Neural crest cell (in vitro differentiated cells): Measurements from ENCODE around the gene COL18A1. TPM values are rescaled to one million over a fixed set of nuclear protein-coding genes. Genes with fewer than 3 reads are reported as not detected.
A peak's percentile ranks its signal among the peaks of the same experiment; 100 is the strongest.

Experiments used
- DNase-seq: peaks from one replicate; pipeline ENCODE4 v3.0.0; 2021; ENCODE audit warnings: low read depth, mixed read lengths, low spot score
- H3K27ac Mint-ChIP-seq: one replicate; pipeline ENCODE4 v1.8.0; 2021; ENCODE audit warnings: mild to moderate bottlenecking, mixed read lengths; ENCODE audit not compliant: unreplicated experiment
- H3K27me3 Mint-ChIP-seq: 2 replicates; pipeline ENCODE4 v1.8.0; 2021; ENCODE audit warnings: low read depth, mild to moderate bottlenecking, mixed read lengths
- H3K36me3 Mint-ChIP-seq: 2 replicates; pipeline ENCODE4 v1.8.0; 2021; ENCODE audit warnings: low read depth, mild to moderate bottlenecking, mixed read lengths
- H3K4me1 Mint-ChIP-seq: 2 replicates; pipeline ENCODE4 v1.8.0; 2021; ENCODE audit warnings: mixed read lengths
- H3K4me3 Mint-ChIP-seq: one replicate; pipeline ENCODE4 v1.8.0; 2021; ENCODE audit warnings: mild to moderate bottlenecking, mixed read lengths
- H3K9me3 Mint-ChIP-seq: 2 replicates; pipeline ENCODE4 v1.8.0; 2021; ENCODE audit warnings: mixed read lengths
- total RNA-seq: library from RNA; stranded (reverse); gene quantifications from 2 replicates; pipeline ENCODE4 v1.2.1, GENCODE V29; 2021
- TF ChIP-seq, protein P1 (sequence below): fragments of 200-600 bp; sonication (generic); conservative IDR thresholded peaks from 2 replicates; pipeline ENCODE4 v1.5.0; 2021; ENCODE audit warnings: antibody characterized with exemption, mild to moderate bottlenecking

Gene COL18A1
- total RNA-seq, 1 donor from 2014 or later = 19.2 TPM

DNA sequence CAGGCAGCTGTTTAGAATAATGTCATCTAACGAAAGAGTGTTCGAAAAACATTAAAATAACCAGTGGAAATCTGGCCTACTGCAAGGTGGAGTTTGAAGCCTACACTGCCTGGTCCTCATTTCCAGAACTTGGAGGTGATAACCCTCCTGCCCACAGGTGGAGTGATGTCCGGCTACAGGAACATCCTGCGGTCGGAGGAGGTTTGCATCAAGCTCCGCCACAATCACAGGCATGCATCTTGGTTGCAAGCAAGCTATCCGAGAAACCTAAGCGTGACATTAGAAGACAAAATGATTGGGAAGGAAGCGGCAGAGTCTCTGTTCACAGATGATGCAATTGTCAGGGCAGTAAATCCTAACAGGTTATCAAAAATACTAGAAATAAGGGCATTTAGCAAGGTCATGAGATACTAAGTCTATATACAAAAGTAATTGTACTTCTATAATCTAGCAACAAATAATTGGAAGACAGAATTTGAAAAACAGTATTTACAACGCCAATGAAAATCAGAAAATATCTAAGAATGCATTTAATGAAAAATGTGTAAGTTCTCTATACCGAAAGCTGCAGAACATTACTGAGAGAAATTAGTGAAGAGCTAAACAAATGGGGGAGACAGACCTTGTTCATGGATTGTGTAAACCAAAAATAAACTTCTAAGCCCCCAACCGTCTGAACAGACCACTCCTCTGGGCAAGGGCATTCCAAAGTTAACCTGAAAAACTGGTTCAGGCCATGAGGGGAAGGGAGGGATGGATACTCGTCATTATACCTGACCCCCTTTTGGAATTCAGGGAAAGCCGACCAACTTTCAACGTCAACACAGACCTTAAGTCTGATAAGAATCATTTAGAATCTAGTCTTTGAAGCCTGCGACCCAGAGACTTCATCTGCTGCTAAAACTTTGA is 141.9 kb downstream of the COL18A1 start:
- H3K9me3 Mint-ChIP-seq = no peaks in the 10 kb centered on the region
- H3K27me3 Mint-ChIP-seq = peaks cover 5% of the 10 kb centered on the region
- H3K36me3 Mint-ChIP-seq = no peaks in the 10 kb centered on the region
- TF ChIP-seq, protein P1, sequence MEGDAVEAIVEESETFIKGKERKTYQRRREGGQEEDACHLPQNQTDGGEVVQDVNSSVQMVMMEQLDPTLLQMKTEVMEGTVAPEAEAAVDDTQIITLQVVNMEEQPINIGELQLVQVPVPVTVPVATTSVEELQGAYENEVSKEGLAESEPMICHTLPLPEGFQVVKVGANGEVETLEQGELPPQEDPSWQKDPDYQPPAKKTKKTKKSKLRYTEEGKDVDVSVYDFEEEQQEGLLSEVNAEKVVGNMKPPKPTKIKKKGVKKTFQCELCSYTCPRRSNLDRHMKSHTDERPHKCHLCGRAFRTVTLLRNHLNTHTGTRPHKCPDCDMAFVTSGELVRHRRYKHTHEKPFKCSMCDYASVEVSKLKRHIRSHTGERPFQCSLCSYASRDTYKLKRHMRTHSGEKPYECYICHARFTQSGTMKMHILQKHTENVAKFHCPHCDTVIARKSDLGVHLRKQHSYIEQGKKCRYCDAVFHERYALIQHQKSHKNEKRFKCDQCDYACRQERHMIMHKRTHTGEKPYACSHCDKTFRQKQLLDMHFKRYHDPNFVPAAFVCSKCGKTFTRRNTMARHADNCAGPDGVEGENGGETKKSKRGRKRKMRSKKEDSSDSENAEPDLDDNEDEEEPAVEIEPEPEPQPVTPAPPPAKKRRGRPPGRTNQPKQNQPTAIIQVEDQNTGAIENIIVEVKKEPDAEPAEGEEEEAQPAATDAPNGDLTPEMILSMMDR = no peak
- no peak overlapping the region for H3K27ac Mint-ChIP-seq
- DNase-seq = no peak
- H3K4me1 Mint-ChIP-seq = peaks cover 14% of the 10 kb centered on the region
- peak overlapping the region; percentile 29 for H3K4me3 Mint-ChIP-seq

- TF ChIP-seq, protein P1 = no peak
- peaks cover 5% of the 10 kb centered on the region for H3K27me3 Mint-ChIP-seq
- peaks cover 14% of the 10 kb centered on the region for H3K4me1 Mint-ChIP-seq
- H3K36me3 Mint-ChIP-seq = no peaks in the 10 kb centered on the region
- no peak for DNase-seq
- peak overlapping the region; percentile 29 for H3K4me3 Mint-ChIP-seq
- H3K9me3 Mint-ChIP-seq = no peaks in the 10 kb centered on the region
- H3K27ac Mint-ChIP-seq = no peak overlapping the region
Measured at GRCh38 chr21:45547545-45547900, 142.6 kb downstream of the COL18A1 start.

- Mint-ChIP-seq H3K27me3 (peaks cover 5% of the 10 kb centered on the region), H3K4me1 (peaks cover 14% of the 10 kb centered on the region), H3K4me3 (peak overlapping the region; percentile 31), H3K27ac (no peak overlapping the region), H3K36me3 (no peaks in the 10 kb centered on the region), H3K9me3 (no peaks in the 10 kb centered on the region)
- DNase-seq = no peak
- TF ChIP-seq, protein P1 = no peak
Measured at GRCh38 chr21:45548711-45549491, 143.9 kb downstream of the COL18A1 start.

DNA sequence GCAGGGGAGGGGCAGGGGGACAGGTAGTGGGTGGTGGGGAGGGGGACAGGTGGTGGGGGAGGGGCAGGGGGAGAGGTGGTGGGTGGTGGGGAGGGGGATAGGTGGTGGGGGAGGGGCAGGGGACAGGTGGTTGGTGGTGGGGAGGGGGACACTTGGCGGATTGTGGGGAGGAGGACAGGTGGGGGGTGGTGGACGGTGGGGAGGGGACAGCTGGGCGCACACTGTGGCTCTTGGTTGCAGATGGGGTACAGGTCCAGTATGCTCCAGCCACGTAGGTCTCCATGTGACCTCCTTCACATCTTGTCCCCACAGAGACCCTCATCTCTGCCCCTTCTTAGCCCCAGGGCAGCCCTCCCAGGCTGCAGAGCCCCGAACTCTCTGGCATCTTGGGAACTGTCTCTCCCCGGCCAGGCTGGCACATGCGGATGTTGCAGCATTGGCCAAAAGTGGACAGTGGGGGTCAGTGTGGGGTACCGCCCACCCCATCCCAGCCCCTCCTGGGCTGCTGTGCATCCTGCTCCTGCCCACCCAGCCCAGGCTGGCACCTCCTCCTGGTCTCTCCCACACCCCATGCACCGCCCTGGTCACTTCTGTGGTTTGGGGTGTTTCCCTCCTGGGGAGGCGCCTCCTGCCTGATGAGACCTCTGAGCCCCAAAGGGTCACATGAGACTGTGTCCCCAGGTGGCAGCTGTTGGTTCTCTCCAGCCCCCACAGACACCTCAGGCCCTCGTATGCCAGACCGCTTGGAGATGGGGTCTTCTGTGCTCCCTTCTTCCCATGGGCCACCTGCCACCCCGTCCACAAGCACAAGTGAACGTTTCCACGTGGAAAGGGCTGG is 144.9 kb downstream of the COL18A1 start:
- Mint-ChIP-seq H3K4me1 (peaks cover 19% of the 10 kb centered on the region), H3K9me3 (no peaks in the 10 kb centered on the region)

More for the DNA sequence above, 144.9 kb downstream of the COL18A1 start:
- DNase-seq = no peak
- Mint-ChIP-seq H3K27me3 (peaks cover 5% of the 10 kb centered on the region), H3K27ac (no peak overlapping the region), H3K36me3 (no peaks in the 10 kb centered on the region), H3K4me3 (no peak overlapping the region)
- TF ChIP-seq, protein P1 = no peak
